ENCODE data around the gene BAG1. TPM values are rescaled to one million over a fixed set of nuclear protein-coding genes. Genes with fewer than 3 reads are reported as not detected.

BAG1 gene
- total and polyA plus RNA-seq, 5 donors from 2014 or later, result 80.2 to 100 (median 91.7) TPM

Other genes with a start within 250 kb of the BAG1 start
- gene DNAJA1, start 239.4 kb downstream of the BAG1 start, total RNA-seq, result 214 TPM
- gene DNAJA1, start 239.4 kb downstream of the BAG1 start, polyA plus RNA-seq, result 100 to 1,000 TPM in 2 of 4 donors, 10 to 100 TPM in 2; 82.4 to 106 (median 99.1) TPM
- 22.7 TPM for gene SMU1, start 188.0 kb downstream of the BAG1 start, total RNA-seq
- 10 to 100 TPM; 23.7 to 27.9 (median 24.9) TPM for gene SMU1, start 188.0 kb downstream of the BAG1 start, polyA plus RNA-seq
- gene B4GALT1, start 97.4 kb downstream of the BAG1 start, total RNA-seq, result 87.8 TPM
- gene B4GALT1, start 97.4 kb downstream of the BAG1 start, polyA plus RNA-seq, result 10 to 100 TPM; 18.8 to 21.7 (median 20.6) TPM
- gene SPINK4, start 24.5 kb downstream of the BAG1 start, total RNA-seq, result not detected
- gene SPINK4, start 24.5 kb downstream of the BAG1 start, polyA plus RNA-seq, result not detected
- 25.5 TPM for gene CHMP5, start 341 bp upstream of the BAG1 start, total RNA-seq
- gene CHMP5, start 341 bp upstream of the BAG1 start, polyA plus RNA-seq, result 10 to 100 TPM; 48.6 to 58.3 (median 56.7) TPM
- gene NFX1, start 25.8 kb upstream of the BAG1 start, total RNA-seq, result 36.8 TPM
- gene NFX1, start 25.8 kb upstream of the BAG1 start, polyA plus RNA-seq, result 10 to 100 TPM; 19.8 to 31.6 (median 26.7) TPM
- 0.47 TPM for gene AQP7, start 137.9 kb upstream of the BAG1 start, total RNA-seq
- gene AQP7, start 137.9 kb upstream of the BAG1 start, polyA plus RNA-seq, result 1 to 10 TPM in 1 of 4 donors, under 1 TPM in 3; 0.15 to 1.0 (median 0.32) TPM
- gene AQP3, start 182.9 kb upstream of the BAG1 start, total RNA-seq, result 140 TPM
- gene AQP3, start 182.9 kb upstream of the BAG1 start, polyA plus RNA-seq, result 100 to 1,000 TPM; 371 to 543 (median 391) TPM
- 29.4 TPM for gene NOL6, start 209.2 kb upstream of the BAG1 start, total RNA-seq
- 10 to 100 TPM; 13.4 to 20.5 (median 14.0) TPM for gene NOL6, start 209.2 kb upstream of the BAG1 start, polyA plus RNA-seq

Data from CD4-positive, CD25-positive, alpha-beta regulatory T cell (primary cell).